ENCODE results near the gene L1TD1. TPM values are rescaled to one million over a fixed set of nuclear protein-coding genes. Genes with fewer than 3 reads are reported as not detected.
"Not testable (repeated sequence)": the region's sequence is repeated elsewhere in the genome, so short reads cannot be mapped to it uniquely, and the experiment has no call there.

Gene L1TD1
- total RNA-seq, 4 donors from 2014 or later, result 0.13 TPM; not detected in 3

DNA sequence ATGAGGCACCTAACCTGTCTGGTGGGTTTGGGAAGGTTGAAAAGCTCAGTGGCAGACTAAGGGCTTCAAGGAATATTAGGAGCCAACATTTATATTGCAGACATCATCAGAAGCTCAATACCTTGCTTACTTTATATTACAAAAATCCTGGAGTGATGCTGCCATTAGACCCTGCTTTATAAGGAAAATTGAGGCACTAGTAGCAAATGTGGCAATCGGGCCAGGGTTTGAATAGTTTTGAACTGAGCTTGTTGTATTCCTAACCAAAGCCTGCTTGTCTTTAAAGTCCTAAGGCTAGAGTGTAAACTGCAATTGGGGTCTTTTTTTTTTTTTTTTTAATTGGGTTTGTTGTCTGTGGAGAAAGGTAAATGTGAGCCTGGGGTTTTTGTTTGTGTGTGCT lies 14.3 kb downstream of the L1TD1 start:
- DNase-seq (ENCODE audit: low spot score), result no peak
- TF ChIP-seq, protein P1, sequence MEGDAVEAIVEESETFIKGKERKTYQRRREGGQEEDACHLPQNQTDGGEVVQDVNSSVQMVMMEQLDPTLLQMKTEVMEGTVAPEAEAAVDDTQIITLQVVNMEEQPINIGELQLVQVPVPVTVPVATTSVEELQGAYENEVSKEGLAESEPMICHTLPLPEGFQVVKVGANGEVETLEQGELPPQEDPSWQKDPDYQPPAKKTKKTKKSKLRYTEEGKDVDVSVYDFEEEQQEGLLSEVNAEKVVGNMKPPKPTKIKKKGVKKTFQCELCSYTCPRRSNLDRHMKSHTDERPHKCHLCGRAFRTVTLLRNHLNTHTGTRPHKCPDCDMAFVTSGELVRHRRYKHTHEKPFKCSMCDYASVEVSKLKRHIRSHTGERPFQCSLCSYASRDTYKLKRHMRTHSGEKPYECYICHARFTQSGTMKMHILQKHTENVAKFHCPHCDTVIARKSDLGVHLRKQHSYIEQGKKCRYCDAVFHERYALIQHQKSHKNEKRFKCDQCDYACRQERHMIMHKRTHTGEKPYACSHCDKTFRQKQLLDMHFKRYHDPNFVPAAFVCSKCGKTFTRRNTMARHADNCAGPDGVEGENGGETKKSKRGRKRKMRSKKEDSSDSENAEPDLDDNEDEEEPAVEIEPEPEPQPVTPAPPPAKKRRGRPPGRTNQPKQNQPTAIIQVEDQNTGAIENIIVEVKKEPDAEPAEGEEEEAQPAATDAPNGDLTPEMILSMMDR (IDR thresholded peaks at IDR 0.05), result no peak
- no peak for ATAC-seq (ENCODE audit: low FRiP score)

DNA sequence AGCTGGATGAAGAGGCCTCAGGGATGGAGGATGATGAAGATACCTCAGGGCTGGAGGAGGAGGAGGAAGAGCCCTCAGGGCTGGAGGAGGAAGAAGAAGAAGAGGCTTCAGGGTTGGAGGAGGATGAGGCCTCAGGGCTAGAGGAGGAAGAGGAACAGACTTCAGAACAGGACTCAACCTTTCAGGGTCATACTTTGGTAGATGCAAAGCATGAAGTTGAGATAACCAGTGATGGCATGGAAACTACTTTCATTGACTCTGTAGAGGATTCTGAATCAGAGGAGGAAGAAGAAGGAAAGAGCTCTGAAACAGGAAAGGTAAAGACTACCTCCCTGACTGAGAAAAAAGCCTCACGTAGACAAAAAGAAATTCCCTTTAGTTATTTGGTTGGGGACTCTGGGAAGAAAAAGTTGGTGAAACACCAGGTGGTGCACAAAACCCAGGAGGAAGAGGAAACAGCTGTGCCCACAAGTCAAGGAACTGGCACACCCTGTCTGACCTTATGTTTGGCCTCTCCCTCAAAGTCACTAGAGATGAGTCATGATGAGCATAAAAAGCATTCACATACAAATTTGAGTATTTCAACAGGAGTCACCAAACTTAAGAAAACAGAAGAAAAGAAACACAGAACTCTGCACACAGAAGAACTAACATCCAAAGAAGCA lies 15.4 kb downstream of the L1TD1 start:
- DNase-seq (ENCODE audit: low spot score) (no peak), ATAC-seq (ENCODE audit: low FRiP score) (no peak)

DNA sequence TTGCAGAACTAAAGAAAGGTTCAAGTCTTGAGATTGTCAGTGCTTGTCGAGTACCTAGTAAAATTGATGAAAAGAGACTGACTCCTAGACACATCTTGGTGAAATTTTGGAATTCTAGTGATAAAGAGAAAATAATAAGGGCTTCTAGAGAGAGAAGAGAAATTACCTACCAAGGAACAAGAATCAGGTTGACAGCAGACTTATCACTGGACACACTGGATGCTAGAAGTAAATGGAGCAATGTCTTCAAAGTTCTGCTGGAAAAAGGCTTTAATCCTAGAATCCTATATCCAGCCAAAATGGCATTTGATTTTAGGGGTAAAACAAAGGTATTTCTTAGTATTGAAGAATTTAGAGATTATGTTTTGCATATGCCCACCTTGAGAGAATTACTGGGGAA lies 16.3 kb downstream of the L1TD1 start:
- TF ChIP-seq, protein P1 (IDR thresholded peaks at IDR 0.05), result no peak
- ATAC-seq (ENCODE audit: low FRiP score) (no peak), DNase-seq (ENCODE audit: low spot score) (no peak)

More for the DNA sequence above, 15.4 kb downstream of the L1TD1 start:
- TF ChIP-seq, protein P1 (IDR thresholded peaks at IDR 0.05), result no peak

DNA sequence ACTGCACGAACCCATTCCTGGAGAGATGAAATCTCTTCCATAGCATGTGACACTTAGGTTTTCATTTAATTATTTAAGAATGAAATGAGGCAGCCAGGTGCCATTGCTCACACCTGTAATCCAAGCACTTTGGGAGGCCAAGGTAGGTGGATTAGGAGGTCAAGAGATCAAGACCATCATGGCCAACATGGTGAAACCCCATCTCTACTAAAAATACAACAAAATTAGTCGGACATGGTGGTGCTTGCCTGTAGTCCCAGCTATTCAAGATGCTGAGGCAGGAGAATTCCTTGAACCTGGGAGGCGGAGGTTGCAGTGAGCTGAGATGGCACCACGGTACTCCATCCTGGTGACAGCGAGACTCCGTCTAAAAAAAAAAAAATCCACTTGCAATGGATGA lies 17.8 kb downstream of the L1TD1 start:
- TF ChIP-seq, protein P1 (IDR thresholded peaks at IDR 0.05), result no peak
- DNase-seq (ENCODE audit: low spot score), result no peak
- ATAC-seq (ENCODE audit: low FRiP score), result no peak

DNA sequence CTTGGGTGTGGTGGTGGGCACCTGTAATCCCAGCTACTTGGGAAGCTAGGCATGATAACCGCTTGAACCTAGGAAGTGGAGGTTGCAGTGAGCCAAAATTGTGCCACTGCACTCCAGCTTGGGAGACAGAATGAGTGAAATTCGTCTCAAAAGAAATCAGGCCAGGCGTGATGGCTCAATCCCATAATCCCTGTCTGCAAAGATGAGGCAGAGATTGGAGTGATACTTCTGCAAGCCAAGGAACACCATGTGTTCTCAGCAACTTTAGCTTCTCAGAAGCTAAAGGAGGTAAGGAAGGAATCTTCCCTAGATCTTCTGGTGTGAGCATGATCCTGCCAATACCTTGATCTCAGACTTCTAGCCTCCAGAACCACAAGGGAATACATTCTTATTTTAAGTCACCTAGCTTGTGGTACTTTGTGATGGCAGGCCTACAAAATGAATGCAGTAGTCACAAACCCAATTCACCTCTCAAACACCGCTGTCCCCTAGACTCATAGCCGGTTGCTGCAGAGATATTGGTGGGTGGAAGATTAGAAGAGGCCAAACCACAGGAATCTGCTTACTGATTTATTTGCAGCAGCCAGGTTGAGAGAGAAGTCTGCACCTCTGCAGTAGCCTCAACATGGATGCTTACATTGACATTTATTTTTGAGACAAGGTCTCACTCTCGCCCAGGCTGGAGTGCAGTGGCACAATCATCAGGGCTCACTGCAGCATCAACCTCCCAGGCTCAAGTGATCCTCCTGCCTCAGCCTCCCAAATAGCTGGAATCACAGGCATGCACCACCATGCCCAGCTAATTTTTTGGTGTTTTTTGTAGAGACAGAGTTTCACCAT lies 18.6 kb downstream of the L1TD1 start:
- no peak for ATAC-seq (ENCODE audit: low FRiP score)
- TF ChIP-seq, protein P1 (IDR thresholded peaks at IDR 0.05), result no peak
- no peak for DNase-seq (ENCODE audit: low spot score)

DNA sequence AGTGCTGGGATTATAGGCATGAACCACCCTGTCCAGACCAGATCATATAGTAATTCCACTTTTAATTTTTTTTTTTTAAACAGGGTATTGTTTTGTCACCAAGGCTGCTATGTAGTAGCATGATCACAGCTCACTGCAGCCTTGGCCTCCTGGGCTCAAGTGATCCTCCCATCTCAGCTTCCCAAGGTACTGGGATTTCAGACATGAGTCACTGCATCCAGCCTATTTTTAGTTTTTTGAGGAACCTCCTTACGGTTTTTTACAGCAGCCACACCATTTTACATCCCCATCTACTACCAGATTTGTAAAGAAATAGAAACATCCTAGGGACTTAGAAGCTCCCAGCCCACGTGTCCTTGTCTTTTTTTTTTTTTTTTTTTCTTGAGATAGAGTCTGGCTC lies 24.0 kb downstream of the L1TD1 start:
- TF ChIP-seq, protein P1 (IDR thresholded peaks at IDR 0.05), result no peak
- ATAC-seq (ENCODE audit: low FRiP score) (no peak), DNase-seq (ENCODE audit: low spot score) (no peak)

DNA sequence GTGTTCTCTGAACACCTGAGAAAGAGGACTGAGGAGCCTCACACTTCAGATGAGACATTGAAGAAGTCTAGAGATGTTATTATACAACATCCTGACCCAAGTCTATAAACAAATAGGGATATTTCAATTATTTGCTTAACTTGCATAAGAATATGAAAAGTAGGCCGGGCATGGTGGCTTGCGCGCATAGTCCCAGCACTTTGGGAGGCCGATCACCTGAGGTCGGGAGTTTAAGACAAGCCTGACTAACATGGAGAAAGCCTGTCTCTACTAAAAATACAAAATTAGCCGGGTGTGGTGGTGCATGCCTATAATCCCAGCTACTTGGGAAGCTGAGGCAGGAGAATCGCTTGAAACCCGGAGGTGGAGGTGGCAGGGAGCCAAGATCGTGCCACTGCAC lies 25.8 kb downstream of the L1TD1 start:
- ATAC-seq (ENCODE audit: low FRiP score); DNase-seq (ENCODE audit: low spot score): not testable (repeated sequence)
